ENCODE measurements around the gene MC1R. TPM values are rescaled to one million over a fixed set of nuclear protein-coding genes. Genes with fewer than 3 reads are reported as not detected.

MC1R gene
- total RNA-seq, 2 donors from 2014 or later: 3.4 to 4.8 TPM

DNA sequence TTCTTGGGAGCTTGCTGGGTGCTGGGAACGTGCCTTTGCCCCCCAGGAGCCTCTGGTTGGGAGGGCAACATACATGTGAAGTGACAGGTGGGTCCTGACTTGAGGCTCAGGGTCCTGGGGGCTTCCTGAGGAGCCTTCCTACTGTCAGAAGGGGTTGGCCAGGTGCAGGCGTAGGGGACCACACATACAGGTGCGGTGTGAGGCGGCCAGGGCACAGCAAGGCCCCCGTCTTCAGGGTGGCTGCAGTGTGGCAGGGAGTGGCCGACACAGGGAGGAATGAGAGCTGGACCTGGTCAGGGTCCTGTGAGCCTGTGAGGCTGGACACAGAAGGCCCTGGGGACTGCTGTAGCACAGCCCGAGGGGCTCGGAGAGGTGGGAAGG, 34.6 kb upstream of the MC1R start:
- no peak overlapping the region for H3K4me3 Mint-ChIP-seq
- no peaks in the 10 kb centered on the region for H3K27me3 ChIP-seq (ENCODE audit: control insufficient read depth, insufficient read depth, low read length, poor library complexity, severe bottlenecking)

DNA sequence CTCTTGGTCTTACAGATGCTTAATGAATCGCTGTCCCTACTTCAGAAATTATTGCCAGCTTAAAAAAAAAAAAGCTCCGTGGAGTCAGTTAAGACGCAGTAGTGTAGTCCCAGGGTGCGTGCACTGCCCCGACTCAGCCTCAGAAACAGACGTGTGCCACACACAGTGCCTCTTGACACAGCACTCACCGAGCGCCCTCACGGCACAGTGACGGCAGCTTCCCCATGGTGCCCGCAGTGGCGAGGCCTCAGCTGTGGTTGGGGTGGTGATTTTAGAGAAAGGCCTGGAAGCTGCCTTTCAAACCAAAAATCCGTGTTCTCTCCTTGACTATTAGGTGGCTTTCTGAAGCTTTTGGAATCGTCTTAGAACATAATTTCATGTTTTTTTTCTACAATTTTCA, 31.4 kb upstream of the MC1R start:
- Mint-ChIP-seq H3K4me1 (no peaks in the 10 kb centered on the region), H3K4me3 (no peak overlapping the region), H3K36me3 (ENCODE audit: low read depth) (peaks cover 73% of the 10 kb centered on the region), H3K27ac (no peak overlapping the region), H3K27me3 (ENCODE audit: insufficient read depth) (no peaks in the 10 kb centered on the region), H3K9me3 (no peaks in the 10 kb centered on the region)
- DNase-seq: no peak
- no peaks in the 10 kb centered on the region for H3K9me3 ChIP-seq (ENCODE audit: control insufficient read depth, low read length)
- no peaks in the 10 kb centered on the region for H3K27me3 ChIP-seq (ENCODE audit: control insufficient read depth, insufficient read depth, low read length, poor library complexity, severe bottlenecking)
- WGBS, 2 experiments (ENCODE audit: insufficient coverage in 1 of 2, insufficient read length in 1 of 2): 93 to 98% methylated on average over 12 to 14 of the region's 14 CpGs
- H3K27ac ChIP-seq (ENCODE audit: low read depth, low read length): no peak overlapping the region
- no peaks in the 10 kb centered on the region for H3K4me1 ChIP-seq (ENCODE audit: control insufficient read depth, insufficient read depth, low read length)
- TF ChIP-seq, protein P1, sequence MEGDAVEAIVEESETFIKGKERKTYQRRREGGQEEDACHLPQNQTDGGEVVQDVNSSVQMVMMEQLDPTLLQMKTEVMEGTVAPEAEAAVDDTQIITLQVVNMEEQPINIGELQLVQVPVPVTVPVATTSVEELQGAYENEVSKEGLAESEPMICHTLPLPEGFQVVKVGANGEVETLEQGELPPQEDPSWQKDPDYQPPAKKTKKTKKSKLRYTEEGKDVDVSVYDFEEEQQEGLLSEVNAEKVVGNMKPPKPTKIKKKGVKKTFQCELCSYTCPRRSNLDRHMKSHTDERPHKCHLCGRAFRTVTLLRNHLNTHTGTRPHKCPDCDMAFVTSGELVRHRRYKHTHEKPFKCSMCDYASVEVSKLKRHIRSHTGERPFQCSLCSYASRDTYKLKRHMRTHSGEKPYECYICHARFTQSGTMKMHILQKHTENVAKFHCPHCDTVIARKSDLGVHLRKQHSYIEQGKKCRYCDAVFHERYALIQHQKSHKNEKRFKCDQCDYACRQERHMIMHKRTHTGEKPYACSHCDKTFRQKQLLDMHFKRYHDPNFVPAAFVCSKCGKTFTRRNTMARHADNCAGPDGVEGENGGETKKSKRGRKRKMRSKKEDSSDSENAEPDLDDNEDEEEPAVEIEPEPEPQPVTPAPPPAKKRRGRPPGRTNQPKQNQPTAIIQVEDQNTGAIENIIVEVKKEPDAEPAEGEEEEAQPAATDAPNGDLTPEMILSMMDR (conservative IDR thresholded peaks at IDR 0.05): no peak
- H3K4me3 ChIP-seq (ENCODE audit: low read length): no peak overlapping the region
- H3K9ac ChIP-seq (ENCODE audit: extremely low read depth, low read length, poor library complexity, severe bottlenecking): no peak overlapping the region
- peaks cover 64% of the 10 kb centered on the region for H3K36me3 ChIP-seq (ENCODE audit: control insufficient read depth, insufficient read depth, low read length)

More for the DNA sequence above, 34.6 kb upstream of the MC1R start:
- Histone ChIP-seq H3K27ac (ENCODE audit: low read depth, low read length) (no peak overlapping the region), H3K9ac (ENCODE audit: extremely low read depth, low read length, poor library complexity, severe bottlenecking) (no peak overlapping the region), H3K4me3 (ENCODE audit: low read length) (no peak overlapping the region), H3K36me3 (ENCODE audit: control insufficient read depth, insufficient read depth, low read length) (peaks cover 66% of the 10 kb centered on the region), H3K9me3 (ENCODE audit: control insufficient read depth, low read length) (no peaks in the 10 kb centered on the region), H3K4me1 (ENCODE audit: control insufficient read depth, insufficient read depth, low read length) (no peaks in the 10 kb centered on the region)
- H3K27me3 Mint-ChIP-seq (ENCODE audit: insufficient read depth): no peaks in the 10 kb centered on the region
- no peaks in the 10 kb centered on the region for H3K4me1 Mint-ChIP-seq
- H3K9me3 Mint-ChIP-seq: no peaks in the 10 kb centered on the region
- no peak overlapping the region for H3K27ac Mint-ChIP-seq
- TF ChIP-seq, protein P1 (conservative IDR thresholded peaks at IDR 0.05): no peak
- DNase-seq: no peak
- peaks cover 68% of the 10 kb centered on the region for H3K36me3 Mint-ChIP-seq (ENCODE audit: low read depth)
- 96% methylated on average over 3 to 8 of the region's 8 CpGs for WGBS, 2 experiments (ENCODE audit: insufficient coverage in 1 of 2, insufficient read length in 1 of 2)

DNA sequence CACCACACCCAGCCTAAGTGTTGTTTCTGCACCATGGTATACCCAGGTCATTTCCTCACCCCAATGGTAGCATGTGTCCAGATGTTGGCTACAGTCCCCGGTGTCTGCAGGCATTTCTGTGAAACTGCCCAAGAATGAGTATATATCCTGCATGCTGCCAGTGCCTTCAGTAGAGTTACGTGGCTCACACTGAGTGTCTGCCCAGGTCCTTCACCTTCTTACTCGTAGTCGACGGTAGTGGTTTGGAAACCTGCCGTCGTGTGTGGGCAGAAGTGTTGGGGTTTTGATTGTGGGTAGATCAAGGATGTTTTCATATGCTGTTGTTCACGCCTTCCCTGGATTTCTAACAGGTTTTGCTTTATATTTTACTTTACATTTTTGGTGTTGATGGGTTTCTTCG, 28.5 kb upstream of the MC1R start:
- H3K27me3 ChIP-seq (ENCODE audit: control insufficient read depth, insufficient read depth, low read length, poor library complexity, severe bottlenecking): no peaks in the 10 kb centered on the region
- H3K36me3 ChIP-seq (ENCODE audit: control insufficient read depth, insufficient read depth, low read length): peaks cover 54% of the 10 kb centered on the region
- no peak overlapping the region for H3K4me3 ChIP-seq (ENCODE audit: low read length)
- H3K27ac Mint-ChIP-seq: no peak overlapping the region
- 94% methylated on average over 2 to 9 of the region's 9 CpGs for WGBS, 2 experiments (ENCODE audit: insufficient coverage in 1 of 2, insufficient read length in 1 of 2)
- no peak for DNase-seq
- H3K36me3 Mint-ChIP-seq (ENCODE audit: low read depth): peaks cover 73% of the 10 kb centered on the region
- TF ChIP-seq, protein P1 (conservative IDR thresholded peaks at IDR 0.05): no peak
- no peaks in the 10 kb centered on the region for H3K9me3 ChIP-seq (ENCODE audit: control insufficient read depth, low read length)
- no peak overlapping the region for H3K4me3 Mint-ChIP-seq
- no peaks in the 10 kb centered on the region for H3K27me3 Mint-ChIP-seq (ENCODE audit: insufficient read depth)
- H3K4me1 ChIP-seq (ENCODE audit: control insufficient read depth, insufficient read depth, low read length): no peaks in the 10 kb centered on the region
- no peak overlapping the region for H3K27ac ChIP-seq (ENCODE audit: low read depth, low read length)
- H3K4me1 Mint-ChIP-seq: no peaks in the 10 kb centered on the region
- H3K9ac ChIP-seq (ENCODE audit: extremely low read depth, low read length, poor library complexity, severe bottlenecking): no peak overlapping the region
- no peaks in the 10 kb centered on the region for H3K9me3 Mint-ChIP-seq

Data from endodermal cell (in vitro differentiated cells).